H9 (cell line): ENCODE data around the gene CARS1. TPM values are rescaled to one million over a fixed set of nuclear protein-coding genes. Genes with fewer than 3 reads are reported as not detected.

Source experiments
- DNase-seq: peaks from one replicate; pipeline ENCODE4 v3.0.0-alpha.2; 2017
- H2AFZ ChIP-seq: one replicate; pipeline ENCODE4 v1.6.1; 2013; ENCODE audit warnings: mild to moderate bottlenecking, low read length, control low read depth, moderate library complexity
- H2AK5ac ChIP-seq: 2 replicates; pipeline ENCODE4 v1.6.1; 2013; ENCODE audit warnings: low read length, control low read depth, mixed read lengths; ENCODE audit not compliant: insufficient read length
- H2BK120ac ChIP-seq: one replicate; pipeline ENCODE4 v1.6.1; 2013; ENCODE audit warnings: low read depth, mild to moderate bottlenecking, low read length, control low read depth, inconsistent platforms; ENCODE audit not compliant: poor library complexity, severe bottlenecking
- H2BK12ac ChIP-seq: 2 replicates; pipeline ENCODE4 v1.6.1; 2013; ENCODE audit warnings: low read length, control low read depth, mixed read lengths, low read depth; ENCODE audit not compliant: insufficient read length
- H2BK15ac ChIP-seq: 2 replicates; pipeline ENCODE4 v1.6.1; 2013; ENCODE audit warnings: low read depth, low read length, control low read depth
- H2BK20ac ChIP-seq: one replicate; pipeline ENCODE4 v1.6.1; 2013; ENCODE audit warnings: low read depth, mild to moderate bottlenecking, low read length, control low read depth, inconsistent platforms; ENCODE audit not compliant: poor library complexity, severe bottlenecking
- H2BK5ac ChIP-seq: 2 replicates; pipeline ENCODE4 v1.6.1; 2013; ENCODE audit warnings: low read length, control low read depth, mixed read lengths; ENCODE audit not compliant: insufficient read length
- H3K14ac ChIP-seq: 2 replicates; pipeline ENCODE4 v1.6.1; 2013; ENCODE audit warnings: low read length, control low read depth; ENCODE audit not compliant: insufficient read depth
- H3K18ac ChIP-seq: 2 replicates; pipeline ENCODE4 v1.6.1; 2013; ENCODE audit warnings: low read depth, mild to moderate bottlenecking, mixed read lengths, low read length, control low read depth; ENCODE audit not compliant: insufficient read length
- H3K23ac ChIP-seq: 2 replicates; pipeline ENCODE4 v1.6.1; 2013; ENCODE audit warnings: low read length, control low read depth, mixed read lengths, low read depth; ENCODE audit not compliant: insufficient read length
- H3K23me2 ChIP-seq: 2 replicates; pipeline ENCODE4 v1.6.1; 2013; ENCODE audit warnings: low read depth, mild to moderate bottlenecking, mixed read lengths, low read length, control low read depth; ENCODE audit not compliant: insufficient read length, poor library complexity, severe bottlenecking
- H3K27ac ChIP-seq: 2 replicates; pipeline ENCODE4 v1.5.1; 2013; ENCODE audit warnings: low read length, control low read depth, mixed read lengths, low read depth; ENCODE audit not compliant: insufficient read length
- H3K27me3 ChIP-seq: 2 replicates; pipeline ENCODE4 v1.6.1; 2013; ENCODE audit warnings: low read length, control low read depth, inconsistent platforms; ENCODE audit not compliant: insufficient read depth
- H3K4ac ChIP-seq: 2 replicates; pipeline ENCODE4 v1.6.1; 2013; ENCODE audit warnings: low read depth, mild to moderate bottlenecking, control low read depth, inconsistent platforms, low read length, moderate library complexity
- H3K4me1 ChIP-seq: 2 replicates; pipeline ENCODE4 v1.6.1; 2013; ENCODE audit warnings: low read length, control low read depth, inconsistent platforms; ENCODE audit not compliant: insufficient read depth
- H3K4me2 ChIP-seq: 2 replicates; pipeline ENCODE4 v1.6.1; 2013; ENCODE audit warnings: low read length, control low read depth, mixed read lengths; ENCODE audit not compliant: insufficient read length, insufficient read depth
- H3K56ac ChIP-seq: 2 replicates; pipeline ENCODE4 v1.6.1; 2013; ENCODE audit warnings: low read depth, mild to moderate bottlenecking, mixed read lengths, low read length, control low read depth; ENCODE audit not compliant: insufficient read length
- H3K79me1 ChIP-seq: 2 replicates; pipeline ENCODE4 v1.6.1; 2013; ENCODE audit warnings: low read depth, mild to moderate bottlenecking, moderate library complexity, low read length, control low read depth, inconsistent platforms; ENCODE audit not compliant: insufficient read depth, poor library complexity, severe bottlenecking
- H3K79me2 ChIP-seq: 2 replicates; pipeline ENCODE4 v1.6.1; 2013; ENCODE audit warnings: low read length, control low read depth, inconsistent platforms; ENCODE audit not compliant: insufficient read depth
- H3K9ac ChIP-seq: 2 replicates; pipeline ENCODE4 v1.6.1; 2013; ENCODE audit warnings: low read length, control low read depth, mixed read lengths; ENCODE audit not compliant: insufficient read length; ENCODE audit errors: extremely low read depth
- H3K9me3 ChIP-seq: one replicate; pipeline ENCODE4 v1.6.1; 2013; ENCODE audit warnings: low read depth, low read length, inconsistent platforms; ENCODE audit not compliant: control insufficient read depth
- H3T11ph ChIP-seq: one replicate; pipeline ENCODE4 v1.6.1; 2013; ENCODE audit warnings: mild to moderate bottlenecking, low read length, control low read depth, inconsistent platforms
- H4K20me1 ChIP-seq: one replicate; pipeline ENCODE4 v1.6.1; 2013; ENCODE audit not compliant: control insufficient read depth, insufficient read length, insufficient read depth
- H4K5ac ChIP-seq: 2 replicates; pipeline ENCODE4 v1.6.1; 2013; ENCODE audit warnings: low read depth, mild to moderate bottlenecking, mixed read lengths, low read length, control low read depth; ENCODE audit not compliant: insufficient read length
- H4K8ac ChIP-seq: replicated peaks from 2 replicates; pipeline ENCODE4 v1.6.1; 2013; ENCODE audit warnings: low read length, control low read depth, mixed read lengths, low read depth; ENCODE audit not compliant: insufficient read length
- H4K91ac ChIP-seq: 2 replicates; pipeline ENCODE4 v1.6.1; 2013; ENCODE audit warnings: low read depth, mild to moderate bottlenecking, moderate library complexity, mixed read lengths, low read length, control low read depth; ENCODE audit not compliant: insufficient read length
- H3K27ac Mint-ChIP-seq, 3 experiments: 2 replicates in 2 of 3; 3 replicates in 1 of 3; pipeline ENCODE4 v1.8.0; 2020 to 2021; ENCODE audit warnings: mixed read lengths in 3 of 3, mild to moderate bottlenecking in 1 of 3, moderate library complexity in 1 of 3
- H3K27me3 Mint-ChIP-seq: 2 replicates; pipeline ENCODE4 v1.8.0; 2021; ENCODE audit warnings: low read depth, mild to moderate bottlenecking, moderate library complexity, mixed read lengths
- H3K36me3 Mint-ChIP-seq, 3 experiments: 2 replicates in 2 of 3; 3 replicates in 1 of 3; pipeline ENCODE4 v1.8.0; 2020 to 2021; ENCODE audit warnings: low read depth in 3 of 3, mixed read lengths in 3 of 3; ENCODE audit not compliant: insufficient read depth in 1 of 3
- H3K4me1 Mint-ChIP-seq, 2 experiments: 2 replicates each; pipeline ENCODE4 v1.8.0; 2020; ENCODE audit warnings: mixed read lengths in 2 of 2
- H3K4me3 Mint-ChIP-seq, 2 experiments: 2 replicates in 1 of 2; 3 replicates in 1 of 2; pipeline ENCODE4 v1.8.0; 2020 to 2021; ENCODE audit warnings: mild to moderate bottlenecking in 2 of 2, mixed read lengths in 2 of 2, moderate library complexity in 1 of 2
- H3K9me3 Mint-ChIP-seq, 2 experiments: 2 replicates in 1 of 2; 3 replicates in 1 of 2; pipeline ENCODE4 v1.8.0; 2020; ENCODE audit warnings: mild to moderate bottlenecking in 2 of 2, mixed read lengths in 2 of 2, moderate library complexity in 1 of 2
- WGBS: extraction: QIAGEN DNeasy Blood & Tissue Kit; methylation state at CpG from one replicate; pipeline ENCODE4 v1.1.7; 2013; ENCODE audit warnings: missing lambda C conversion rate, low lambda C conversion rate, mixed read lengths; ENCODE audit not compliant: insufficient read length; ENCODE audit errors: extremely low coverage; 5-methylcytosine and 5-hydroxymethylcytosine counted together
- total RNA-seq: library from RNA; stranded (reverse); gene quantifications from 2 replicates; pipeline ENCODE4 v1.2.1, GENCODE V29; 2021
- TF ChIP-seq, protein P1 (sequence below): fragments of 200-600 bp; sonication (generic); conservative IDR thresholded peaks from 3 replicates; pipeline ENCODE4 v1.8.0; 2021; ENCODE audit warnings: antibody characterized with exemption, mild to moderate bottlenecking

Gene CARS1
- total RNA-seq, 1 experiment from 2014 or later, result 92.3 TPM

DNA sequence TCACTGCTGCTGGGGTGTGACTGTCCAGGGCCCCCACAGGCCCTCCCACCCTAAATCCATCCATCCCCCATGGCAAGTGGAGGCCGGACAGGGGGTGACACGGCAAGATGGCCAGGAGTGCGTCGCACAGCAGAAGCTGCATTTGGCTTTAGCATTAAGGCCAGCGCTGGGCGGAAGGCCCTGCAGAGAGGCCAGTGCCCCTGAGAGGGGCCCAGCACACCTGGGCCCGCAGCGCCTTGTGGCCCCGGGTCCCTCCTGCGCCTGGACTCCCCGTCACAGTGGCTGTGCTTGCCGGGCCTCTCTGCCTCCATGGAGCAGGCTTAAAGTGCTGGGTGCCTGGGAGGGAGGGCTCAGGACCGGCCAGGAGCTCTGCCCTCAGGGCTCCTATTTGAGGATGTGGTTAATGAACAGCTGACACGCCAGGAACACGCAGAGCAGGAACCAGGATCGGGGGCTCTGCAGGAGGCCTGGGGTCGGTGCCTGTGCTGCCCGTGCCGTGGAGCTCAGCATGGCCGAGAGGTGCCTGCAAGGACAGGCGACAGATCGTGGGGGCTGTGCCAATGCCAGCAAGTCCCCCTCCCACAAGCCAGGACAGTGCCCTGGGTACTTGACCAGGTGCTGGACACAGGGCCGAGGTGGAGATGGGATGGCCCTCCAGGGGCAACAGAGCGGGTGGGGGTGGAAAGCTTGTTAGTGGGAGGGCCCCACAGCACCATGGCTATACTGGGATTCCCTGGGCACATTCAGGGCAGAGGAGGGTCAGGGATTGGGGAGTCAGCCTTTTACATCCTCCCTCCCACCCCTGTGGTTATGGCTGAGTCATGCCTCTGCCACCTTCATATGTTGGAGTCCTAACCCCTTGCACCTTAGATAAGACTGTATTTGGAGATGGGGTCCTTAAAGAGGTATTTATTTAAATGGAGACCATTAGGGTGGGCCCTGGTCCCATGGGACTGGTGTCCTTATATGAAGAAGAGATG, 30.9 kb upstream of the CARS1 start:
- H3K4me3 Mint-ChIP-seq, result no peak overlapping the region
- H3K9me3 Mint-ChIP-seq, result no peaks in the 10 kb centered on the region; a peak in 1 of 5 replicates
- Histone ChIP-seq H2BK20ac (no peak overlapping the region), H3K23me2 (no peaks in the 10 kb centered on the region), H3K56ac (no peak overlapping the region), H3K27ac (no peak overlapping the region), H2BK120ac (no peak overlapping the region), H3K4me1 (no peaks in the 10 kb centered on the region), H3K9ac (no peak overlapping the region), H3K4me2 (no peak overlapping the region), H3K4ac (no peak overlapping the region), H3K79me2 (no peaks in the 10 kb centered on the region), H4K5ac (no peak overlapping the region), H2BK5ac (no peak overlapping the region), H3K9me3 (no peaks in the 10 kb centered on the region), H3K14ac (no peak overlapping the region; the same call in 1 of the 2 replicates), H2BK15ac (no peak overlapping the region), H3K23ac (no peak overlapping the region), H3K18ac (no peak overlapping the region), H2AK5ac (no peak overlapping the region), H4K91ac (no peak overlapping the region), H3K27me3 (no peaks in the 10 kb centered on the region), H2AFZ (no peak overlapping the region), H2BK12ac (no peak overlapping the region), H3K79me1 (no peaks in the 10 kb centered on the region), H3T11ph (no peak overlapping the region), H4K8ac (no peak overlapping the region), H4K20me1 (no peaks in the 10 kb centered on the region)
- H3K4me1 Mint-ChIP-seq, result peaks cover 7 to 12% of the 10 kb centered on the region in 2 experiments
- H3K27ac Mint-ChIP-seq, result no peak overlapping the region; a peak in 1 of 7 replicates
- TF ChIP-seq, protein P1, sequence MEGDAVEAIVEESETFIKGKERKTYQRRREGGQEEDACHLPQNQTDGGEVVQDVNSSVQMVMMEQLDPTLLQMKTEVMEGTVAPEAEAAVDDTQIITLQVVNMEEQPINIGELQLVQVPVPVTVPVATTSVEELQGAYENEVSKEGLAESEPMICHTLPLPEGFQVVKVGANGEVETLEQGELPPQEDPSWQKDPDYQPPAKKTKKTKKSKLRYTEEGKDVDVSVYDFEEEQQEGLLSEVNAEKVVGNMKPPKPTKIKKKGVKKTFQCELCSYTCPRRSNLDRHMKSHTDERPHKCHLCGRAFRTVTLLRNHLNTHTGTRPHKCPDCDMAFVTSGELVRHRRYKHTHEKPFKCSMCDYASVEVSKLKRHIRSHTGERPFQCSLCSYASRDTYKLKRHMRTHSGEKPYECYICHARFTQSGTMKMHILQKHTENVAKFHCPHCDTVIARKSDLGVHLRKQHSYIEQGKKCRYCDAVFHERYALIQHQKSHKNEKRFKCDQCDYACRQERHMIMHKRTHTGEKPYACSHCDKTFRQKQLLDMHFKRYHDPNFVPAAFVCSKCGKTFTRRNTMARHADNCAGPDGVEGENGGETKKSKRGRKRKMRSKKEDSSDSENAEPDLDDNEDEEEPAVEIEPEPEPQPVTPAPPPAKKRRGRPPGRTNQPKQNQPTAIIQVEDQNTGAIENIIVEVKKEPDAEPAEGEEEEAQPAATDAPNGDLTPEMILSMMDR, result no peak
- no CpG with 5 or more reads among the region's 24 CpGs for WGBS
- no peak for DNase-seq
- H3K36me3 Mint-ChIP-seq, result no peaks in the 10 kb centered on the region
- H3K27me3 Mint-ChIP-seq, result peaks cover 3% of the 10 kb centered on the region
